ENCODE data around the gene SASH1. TPM values are rescaled to one million over a fixed set of nuclear protein-coding genes. Genes with fewer than 3 reads are reported as not detected.

Gene SASH1
- total RNA-seq, 2 donors from 2014 or later: 21.0 to 49.8 TPM

DNA sequence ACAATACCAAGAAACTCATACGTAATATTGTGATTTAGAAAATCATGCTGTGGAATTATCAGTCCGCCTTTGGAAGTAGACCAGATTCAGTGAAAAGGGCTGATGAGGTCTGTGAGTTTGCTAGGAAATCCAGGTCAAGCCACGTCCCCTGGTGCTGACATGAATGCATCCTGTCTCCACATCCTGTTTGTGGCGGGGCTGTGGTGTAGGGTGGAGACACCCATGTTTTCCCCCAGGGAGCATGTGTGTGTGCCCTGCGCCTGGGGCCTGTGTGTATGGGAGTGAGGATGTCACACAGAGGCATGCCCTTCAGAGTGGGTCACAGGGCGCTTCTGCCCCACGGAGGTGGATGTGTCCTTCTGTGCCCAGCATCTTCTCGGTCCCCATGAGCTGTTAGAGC, 109.1 kb downstream of the SASH1 start:
- H3K27ac ChIP-seq: no peak overlapping the region

DNA sequence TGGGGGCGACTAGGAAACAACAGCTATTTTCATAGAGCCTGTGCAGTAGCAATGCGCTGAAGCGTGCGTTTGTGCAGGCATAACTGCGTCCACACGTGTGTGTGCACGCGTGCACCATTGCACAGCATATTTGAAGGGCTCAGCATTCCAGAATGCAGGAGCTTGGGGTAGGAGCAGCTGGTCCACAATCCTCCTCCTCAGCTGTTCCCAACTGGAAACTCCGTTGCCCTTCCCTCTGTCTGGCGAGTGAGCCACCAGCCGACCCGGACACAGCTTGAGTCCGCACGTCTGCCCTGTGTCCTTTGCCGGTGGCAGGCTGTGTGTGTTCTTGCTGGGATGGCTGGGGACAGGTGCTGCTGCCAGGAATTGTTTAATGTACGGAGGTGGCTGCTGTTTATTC, 110.2 kb downstream of the SASH1 start:
- Histone ChIP-seq H3K9me3 (no peaks in the 10 kb centered on the region), H3K36me3 (replicated peaks in 1 of 2; ENCODE audit: insufficient read depth in 1 of 2, low read depth in 2 of 2) (no peaks in the 10 kb centered on the region), H3K27ac (no peak overlapping the region), H3K4me3 (no peak overlapping the region), H3K4me1 (no peaks in the 10 kb centered on the region), H3K27me3 (no peaks in the 10 kb centered on the region)
- intact Hi-C loops (cut with DNase I): no loop called here
- TF ChIP-seq, protein P1, sequence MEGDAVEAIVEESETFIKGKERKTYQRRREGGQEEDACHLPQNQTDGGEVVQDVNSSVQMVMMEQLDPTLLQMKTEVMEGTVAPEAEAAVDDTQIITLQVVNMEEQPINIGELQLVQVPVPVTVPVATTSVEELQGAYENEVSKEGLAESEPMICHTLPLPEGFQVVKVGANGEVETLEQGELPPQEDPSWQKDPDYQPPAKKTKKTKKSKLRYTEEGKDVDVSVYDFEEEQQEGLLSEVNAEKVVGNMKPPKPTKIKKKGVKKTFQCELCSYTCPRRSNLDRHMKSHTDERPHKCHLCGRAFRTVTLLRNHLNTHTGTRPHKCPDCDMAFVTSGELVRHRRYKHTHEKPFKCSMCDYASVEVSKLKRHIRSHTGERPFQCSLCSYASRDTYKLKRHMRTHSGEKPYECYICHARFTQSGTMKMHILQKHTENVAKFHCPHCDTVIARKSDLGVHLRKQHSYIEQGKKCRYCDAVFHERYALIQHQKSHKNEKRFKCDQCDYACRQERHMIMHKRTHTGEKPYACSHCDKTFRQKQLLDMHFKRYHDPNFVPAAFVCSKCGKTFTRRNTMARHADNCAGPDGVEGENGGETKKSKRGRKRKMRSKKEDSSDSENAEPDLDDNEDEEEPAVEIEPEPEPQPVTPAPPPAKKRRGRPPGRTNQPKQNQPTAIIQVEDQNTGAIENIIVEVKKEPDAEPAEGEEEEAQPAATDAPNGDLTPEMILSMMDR (IDR thresholded peaks at IDR 0.05): no peak
- TF ChIP-seq POLR2A (IDR thresholded peaks at IDR 0.05): no peak
- ATAC-seq: no peak
- WGBS, 2 donors: 92% methylated on average over 15 to 16 of the region's 16 CpGs
- DNase-seq: no peak

More for the DNA sequence above, 109.1 kb downstream of the SASH1 start:
- 77 to 84% methylated on average over 7 to 8 of the region's 8 CpGs for WGBS, 2 donors
- intact Hi-C loops (cut with DNase I): no loop called here
- Histone ChIP-seq H3K9me3 (no peaks in the 10 kb centered on the region), H3K36me3 (replicated peaks in 1 of 2; ENCODE audit: insufficient read depth in 1 of 2, low read depth in 2 of 2) (no peaks in the 10 kb centered on the region), H3K27me3 (no peaks in the 10 kb centered on the region), H3K4me3 (no peak overlapping the region), H3K4me1 (no peaks in the 10 kb centered on the region)
- ATAC-seq (no peak), DNase-seq (no peak)
- TF ChIP-seq, protein P1 (IDR thresholded peaks at IDR 0.05): no peak
- TF ChIP-seq POLR2A (IDR thresholded peaks at IDR 0.05): no peak

DNA sequence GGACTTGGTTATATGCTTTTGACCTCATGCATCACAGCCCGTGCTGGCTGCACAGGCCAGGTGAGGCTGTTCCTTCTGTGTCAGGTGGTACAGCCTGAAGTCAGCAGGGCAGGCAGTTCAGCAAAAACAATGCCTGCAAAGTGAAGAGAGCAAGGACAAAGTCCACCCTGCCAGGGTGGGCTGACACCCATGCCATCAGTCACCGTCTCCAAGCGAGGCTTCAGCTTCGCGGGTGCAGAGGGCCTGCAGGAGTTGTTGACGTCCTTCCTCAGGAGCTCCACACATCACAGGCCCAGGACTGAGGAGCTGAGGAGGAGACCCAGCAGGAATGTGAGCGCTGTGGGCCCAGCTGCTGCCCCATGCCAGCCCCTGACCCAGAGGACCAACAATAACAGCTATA, 111.3 kb downstream of the SASH1 start:
- H3K36me3 ChIP-seq (replicated peaks in 1 of 2; ENCODE audit: insufficient read depth in 1 of 2, low read depth in 2 of 2): no peaks in the 10 kb centered on the region
- no peaks in the 10 kb centered on the region for H3K27me3 ChIP-seq
- no peak overlapping the region for H3K27ac ChIP-seq
- TF ChIP-seq, protein P1 (IDR thresholded peaks at IDR 0.05): no peak
- no peak for TF ChIP-seq POLR2A (IDR thresholded peaks at IDR 0.05)
- no peak for DNase-seq
- intact Hi-C loops (cut with DNase I): no loop called here
- no peak overlapping the region for H3K4me3 ChIP-seq
- ATAC-seq: no peak
- 82 to 89% methylated on average over 5 to 7 of the region's 7 CpGs for WGBS, 2 donors
- no peaks in the 10 kb centered on the region for H3K9me3 ChIP-seq
- H3K4me1 ChIP-seq: no peaks in the 10 kb centered on the region

DNA sequence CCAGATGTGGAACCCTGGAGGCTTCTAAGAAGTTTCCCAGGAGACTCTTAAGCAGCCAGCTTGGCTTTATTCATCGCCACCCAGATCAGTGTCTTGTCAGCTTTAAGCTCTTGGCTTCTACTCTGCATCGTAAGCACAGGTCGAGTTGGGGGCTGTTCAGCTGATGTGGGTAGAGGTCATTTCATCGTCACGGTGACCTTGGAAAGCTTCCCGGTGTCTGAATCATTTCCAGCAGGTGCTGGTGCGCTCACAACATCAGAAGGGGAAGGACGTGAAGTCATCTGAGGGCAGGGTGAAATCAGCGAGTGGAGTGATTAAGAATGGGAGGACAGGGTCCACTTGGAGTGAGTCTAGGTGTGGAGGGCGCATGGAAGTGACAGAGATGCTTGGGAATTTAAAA, 112.6 kb downstream of the SASH1 start:
- Histone ChIP-seq H3K9me3 (no peaks in the 10 kb centered on the region), H3K27ac (no peak overlapping the region), H3K4me3 (no peak overlapping the region), H3K4me1 (no peaks in the 10 kb centered on the region), H3K36me3 (replicated peaks in 1 of 2; ENCODE audit: insufficient read depth in 1 of 2, low read depth in 2 of 2) (no peaks in the 10 kb centered on the region), H3K27me3 (no peaks in the 10 kb centered on the region)
- WGBS, 2 donors: 55 to 57% methylated on average over 10 of the region's 10 CpGs
- intact Hi-C loops (cut with DNase I): no loop called here
- DNase-seq (no peak), ATAC-seq (no peak)
- no peak for TF ChIP-seq POLR2A (IDR thresholded peaks at IDR 0.05)
- TF ChIP-seq, protein P1 (IDR thresholded peaks at IDR 0.05): no peak

DNA sequence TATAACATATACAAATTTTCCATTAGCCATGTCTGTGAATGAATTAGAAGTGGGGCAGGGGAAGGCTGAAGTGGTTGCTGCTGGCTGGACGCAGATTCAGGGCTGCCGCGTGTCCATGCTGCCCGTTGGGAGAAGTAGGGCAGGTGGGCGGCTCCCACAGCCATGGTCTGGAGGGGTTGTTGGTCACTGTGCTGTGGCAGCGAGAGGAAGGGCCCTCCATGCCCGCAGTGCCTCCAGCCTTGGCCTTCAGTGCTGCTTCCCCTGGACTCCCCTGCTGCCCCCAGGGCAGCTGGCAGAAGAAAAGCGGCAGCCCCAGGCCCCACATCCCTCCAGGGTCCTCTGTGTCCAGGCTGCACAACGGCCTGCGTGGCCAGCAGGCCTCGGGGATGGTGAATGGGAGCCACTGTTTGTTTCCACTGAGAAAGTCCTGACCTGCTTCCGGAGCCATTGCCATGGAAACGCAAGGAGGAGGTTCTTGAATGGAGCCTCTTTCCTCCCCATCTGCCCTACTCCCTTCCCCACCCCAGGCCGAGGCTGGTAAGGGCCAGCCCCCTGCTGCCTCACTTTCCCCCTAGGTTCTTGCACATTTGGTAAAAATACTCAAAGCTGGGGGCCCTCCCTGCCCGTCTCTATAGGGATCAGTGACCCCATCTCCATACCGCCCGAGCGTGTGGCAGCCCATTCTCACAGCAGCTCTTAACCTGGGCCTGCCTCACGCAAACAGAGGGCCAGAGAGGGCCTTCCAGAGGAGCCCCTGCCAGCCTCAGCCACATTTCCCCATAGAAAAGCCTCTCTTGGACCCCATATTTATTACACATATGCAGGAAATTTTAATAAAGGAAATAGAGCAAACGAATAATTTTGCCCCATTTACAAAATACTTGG, 113.3 kb downstream of the SASH1 start:
- TF ChIP-seq, protein P1 (IDR thresholded peaks at IDR 0.05): no peak
- no peak for TF ChIP-seq POLR2A (IDR thresholded peaks at IDR 0.05)

More for the DNA sequence above, 113.3 kb downstream of the SASH1 start:
- no peaks in the 10 kb centered on the region for H3K4me1 ChIP-seq
- 88 to 90% methylated on average over 17 to 19 of the region's 20 CpGs for WGBS, 2 donors
- no peak overlapping the region for H3K27ac ChIP-seq
- H3K36me3 ChIP-seq (replicated peaks in 1 of 2; ENCODE audit: insufficient read depth in 1 of 2, low read depth in 2 of 2): no peaks in the 10 kb centered on the region
- no peak for ATAC-seq
- DNase-seq: no peak
- no peaks in the 10 kb centered on the region for H3K27me3 ChIP-seq
- no peak overlapping the region for H3K4me3 ChIP-seq
- intact Hi-C loops (cut with DNase I): no loop called here
- no peaks in the 10 kb centered on the region for H3K9me3 ChIP-seq

Measured in body of pancreas (tissue), 4 donors.